Neural progenitor cell (in vitro differentiated cells): ENCODE results near the gene TNS3.

Experiments
- CTCF ChIP-seq: fragments of 200-600 bp; sonication (generic); IDR thresholded peaks from 2 replicates; pipeline ENCODE4 v1.5.1; 2017; ENCODE audit warnings: antibody characterized with exemption, mild to moderate bottlenecking
- EZH2 ChIP-seq: fragments of 200-600 bp; sonication (generic); IDR thresholded peaks from 2 replicates; pipeline ENCODE4 v1.6.1; 2017; ENCODE audit warnings: antibody characterized with exemption, mild to moderate bottlenecking, moderate library complexity
- EZH2phosphoT487 ChIP-seq: fragments of 200-600 bp; sonication (generic); IDR thresholded peaks from 2 replicates; pipeline ENCODE4 v1.6.1; 2017; ENCODE audit warnings: antibody characterized with exemption

GRCh38 chr7:47490501-47491265, 91.2 kb downstream of the TNS3 start:
- no peak for TF ChIP-seq EZH2
- TF ChIP-seq CTCF, result no peak
- TF ChIP-seq EZH2phosphoT487, result no peak
